ENCODE data around the gene TNFRSF8.

GRCh38 chr1:12167493-12168429 is 104.7 kb downstream of the TNFRSF8 start:
- TF ChIP-seq POLR2A (IDR thresholded peaks at IDR 0.05) = no peak
- no peak for TF ChIP-seq CTCF (IDR thresholded peaks at IDR 0.05)
